GM23338 (cell line): ENCODE results near the gene SIRT3. TPM values are rescaled to one million over a fixed set of nuclear protein-coding genes. Genes with fewer than 3 reads are reported as not detected.
"Not testable (repeated sequence)": the region's sequence is repeated elsewhere in the genome, so short reads cannot be mapped to it uniquely, and the experiment has no call there.

ENCODE experiments used
- ATAC-seq: fragments of 200-7000 bp; cut with Tn5 transposase; 3 replicates; pipeline ENCODE4 v1.9.1; 2020
- DNase-seq: peaks from one replicate; pipeline ENCODE4 v3.0.0-alpha.2; 2015; ENCODE audit warnings: low spot score
- H2AFZ ChIP-seq: fragments of 200-600 bp; sonication (generic); 2 replicates; pipeline ENCODE4 v1.8.0; 2016; ENCODE audit warnings: antibody characterized with exemption, mild to moderate bottlenecking, moderate library complexity
- H3F3A ChIP-seq: fragments of 200-600 bp; sonication (generic); replicated peaks from 2 replicates; pipeline ENCODE4 v1.8.0; 2017; ENCODE audit warnings: antibody characterized with exemption, mixed run types, low read depth
- H3K27ac ChIP-seq: fragments of 200-600 bp; sonication (generic); 2 replicates; pipeline ENCODE4 v1.6.1; 2016; ENCODE audit warnings: low read depth
- H3K27me3 ChIP-seq: fragments of 200-600 bp; sonication (generic); 2 replicates; pipeline ENCODE4 v1.8.0; 2016; ENCODE audit warnings: mild to moderate bottlenecking, mixed run types, moderate library complexity; ENCODE audit not compliant: insufficient read depth
- H3K36me3 ChIP-seq: fragments of 200-600 bp; sonication (generic); 2 replicates; pipeline ENCODE4 v1.8.0; 2016; ENCODE audit warnings: mild to moderate bottlenecking; ENCODE audit not compliant: insufficient read depth
- H3K4me1 ChIP-seq: fragments of 200-600 bp; sonication (generic); 2 replicates; pipeline ENCODE4 v1.8.0; 2016; ENCODE audit warnings: mild to moderate bottlenecking, moderate library complexity; ENCODE audit not compliant: insufficient read depth
- H3K4me2 ChIP-seq: fragments of 200-600 bp; sonication (generic); 2 replicates; pipeline ENCODE4 v1.7.1; 2017; ENCODE audit warnings: mixed run types
- H3K4me3 ChIP-seq: fragments of 200-600 bp; sonication (generic); 2 replicates; pipeline ENCODE4 v1.6.1; 2016; ENCODE audit warnings: mixed run types
- H3K79me2 ChIP-seq: fragments of 200-600 bp; sonication (generic); replicated peaks from 2 replicates; pipeline ENCODE4 v1.8.0; 2017; ENCODE audit warnings: mild to moderate bottlenecking; ENCODE audit not compliant: insufficient read depth
- H3K9me2 ChIP-seq: fragments of 200-600 bp; sonication (generic); 2 replicates; pipeline ENCODE4 v1.8.0; 2017; ENCODE audit not compliant: insufficient read depth
- H4K20me1 ChIP-seq: fragments of 200-600 bp; sonication (generic); replicated peaks from 2 replicates; pipeline ENCODE4 v1.8.0; 2017; ENCODE audit warnings: mild to moderate bottlenecking; ENCODE audit not compliant: insufficient read depth
- H3K27ac Mint-ChIP-seq: 2 replicates; pipeline ENCODE4 v1.8.0; 2020; ENCODE audit warnings: inconsistent platforms, mild to moderate bottlenecking, moderate library complexity, mixed read lengths
- H3K27me3 Mint-ChIP-seq: 3 replicates; pipeline ENCODE4 v1.8.0; 2022; ENCODE audit warnings: low read depth, mild to moderate bottlenecking, moderate library complexity, mixed read lengths, inconsistent platforms; ENCODE audit not compliant: insufficient read depth, poor library complexity
- H3K36me3 Mint-ChIP-seq: 3 replicates; pipeline ENCODE4 v1.8.0; 2021; ENCODE audit warnings: low read depth, mild to moderate bottlenecking, inconsistent platforms, moderate library complexity, mixed read lengths
- H3K4me1 Mint-ChIP-seq: 3 replicates; pipeline ENCODE4 v1.8.0; 2020; ENCODE audit warnings: mild to moderate bottlenecking, inconsistent platforms, mixed read lengths
- H3K4me3 Mint-ChIP-seq: 3 replicates; pipeline ENCODE4 v1.8.0; 2021; ENCODE audit warnings: moderate library complexity, mild to moderate bottlenecking, inconsistent platforms, mixed read lengths
- H3K9me3 Mint-ChIP-seq: 3 replicates; pipeline ENCODE4 v1.8.0; 2020; ENCODE audit warnings: moderate library complexity, mild to moderate bottlenecking, inconsistent platforms, mixed read lengths
- CREB1 ChIP-seq: fragments of 250-450 bp; sonication (Bioruptor Pico); IDR thresholded peaks from 2 replicates; pipeline ENCODE4 v1.5.0; 2020; ENCODE audit warnings: low read depth, mild to moderate bottlenecking, moderate library complexity
- EZH2 ChIP-seq: fragments of 200-600 bp; sonication (generic); IDR thresholded peaks from one replicate; pipeline ENCODE4 v1.8.0; 2017; ENCODE audit warnings: antibody characterized with exemption, mild to moderate bottlenecking, low read depth; ENCODE audit not compliant: unreplicated experiment
- JUNB ChIP-seq: IDR thresholded peaks from one replicate; pipeline ENCODE4 v1.6.1; 2016; ENCODE audit warnings: antibody characterized with exemption; ENCODE audit not compliant: unreplicated experiment
- STAT1 ChIP-seq: IDR thresholded peaks from one replicate; pipeline ENCODE4 v1.6.1; 2016; ENCODE audit warnings: antibody characterized with exemption; ENCODE audit not compliant: unreplicated experiment
- ZNF114 ChIP-seq: fragments of 250-450 bp; sonication (Bioruptor Pico); IDR thresholded peaks from 2 replicates; pipeline ENCODE4 v1.5.0; 2020; ENCODE audit warnings: mild to moderate bottlenecking, moderate library complexity
- polyA plus RNA-seq: library from polyadenylated mRNA; unstranded; fragments of >200 nt; fragmentation: Nextera tagmentation; extraction: Ambion mirVana; gene quantifications from 2 replicates; pipeline ENCODE4 v1.2.1, GENCODE V29; 2016
- total RNA-seq: library from RNA; depleted of rRNA; stranded (reverse); fragments of >200 nt; shearing (Covaris generic); gene quantifications from 2 replicates; pipeline ENCODE4 v1.2.3, GENCODE V29; 2014

SIRT3 gene
- total and polyA plus RNA-seq, 2 experiments from 2014 or later: 7.0 to 11.4 TPM

DNA sequence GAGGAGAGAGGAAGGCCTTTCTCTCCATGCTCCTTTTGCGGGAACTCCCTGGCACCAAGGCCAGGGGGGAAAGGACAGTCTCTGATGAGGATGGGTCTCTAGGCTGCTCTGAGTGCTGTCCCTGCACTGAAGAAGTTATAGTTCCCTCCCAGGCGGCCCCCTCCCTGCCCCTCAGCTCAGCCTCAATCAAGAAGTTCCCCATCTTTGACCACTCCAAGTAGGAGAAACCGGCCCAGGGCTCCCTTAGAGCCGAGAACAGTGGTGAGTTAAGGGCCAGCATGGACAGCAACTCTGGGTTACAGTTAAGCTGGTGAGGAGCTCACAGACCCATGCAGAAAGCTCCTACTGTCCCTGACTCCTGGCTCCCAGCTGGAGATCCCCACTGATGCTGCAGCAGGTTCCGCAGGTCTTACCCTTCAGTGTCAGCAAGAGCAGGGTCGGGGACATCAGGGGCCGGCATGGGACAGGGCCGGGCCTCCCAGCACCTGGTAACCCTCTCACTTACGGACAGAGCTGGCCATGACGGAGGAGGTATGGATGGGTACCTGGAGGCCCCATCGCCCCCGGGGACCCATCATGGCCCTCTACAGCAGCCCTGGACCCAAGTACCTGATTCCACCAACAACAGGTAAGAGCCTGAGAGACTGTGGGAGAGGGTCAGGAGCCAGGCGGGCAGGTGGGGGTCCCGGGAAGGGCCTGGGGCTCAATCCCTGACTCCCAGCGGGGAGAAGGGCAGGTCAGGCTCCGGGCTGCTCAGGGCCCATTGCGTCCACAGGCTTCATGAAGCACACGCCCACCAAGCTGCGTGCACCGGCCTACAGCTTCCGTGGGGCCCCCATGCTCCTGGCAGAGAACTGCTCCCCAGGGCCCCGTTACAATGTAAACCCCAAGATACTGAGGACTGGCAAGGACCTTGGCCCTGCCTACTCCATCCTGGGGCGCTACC lies 39.1 kb downstream of the SIRT3 start:
- no peaks in the 10 kb centered on the region for H3K27me3 ChIP-seq

DNA sequence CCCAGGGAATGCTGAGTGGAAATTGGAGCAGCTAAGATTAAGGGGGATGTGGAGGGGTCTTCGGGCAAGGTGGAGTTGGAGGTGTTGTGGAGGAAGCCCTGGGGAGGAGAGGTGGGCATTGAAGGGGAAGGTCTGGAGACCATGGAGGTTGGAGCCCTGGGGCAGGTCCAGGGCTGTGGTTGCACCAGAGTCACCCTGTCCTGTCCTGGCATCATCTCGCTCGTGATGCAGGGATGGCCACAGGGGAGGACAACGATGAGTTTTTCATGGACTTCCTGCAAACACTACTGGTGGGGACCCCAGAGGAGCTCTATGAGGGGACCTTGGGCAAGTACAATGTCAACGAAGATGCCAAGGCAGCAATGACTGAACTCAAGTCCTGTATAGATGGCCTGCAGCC lies 42.7 kb downstream of the SIRT3 start:
- not testable (repeated sequence) for H3K27me3 ChIP-seq, H3F3A ChIP-seq, H3K4me1 ChIP-seq, ATAC-seq, H3K27ac Mint-ChIP-seq, H2AFZ ChIP-seq, H3K27ac ChIP-seq, H4K20me1 ChIP-seq, H3K4me3 Mint-ChIP-seq, H3K4me1 Mint-ChIP-seq, DNase-seq, H3K79me2 ChIP-seq, H3K4me3 ChIP-seq, H3K36me3 ChIP-seq, H3K27me3 Mint-ChIP-seq, H3K9me2 ChIP-seq, H3K36me3 Mint-ChIP-seq, H3K4me2 ChIP-seq
- H3K9me3 Mint-ChIP-seq: peaks cover 17% of the 10 kb centered on the region

More for the DNA sequence above, 39.1 kb downstream of the SIRT3 start:
- Histone ChIP-seq H3K79me2 (no peaks in the 10 kb centered on the region), H3F3A (no peaks in the 10 kb centered on the region), H4K20me1 (no peaks in the 10 kb centered on the region), H3K9me2 (no peaks in the 10 kb centered on the region), H3K4me2 (no peak overlapping the region), H3K4me3 (no peak overlapping the region), H3K36me3 (no peaks in the 10 kb centered on the region), H3K27ac (no peak overlapping the region), H2AFZ (no peak overlapping the region), H3K4me1 (no peaks in the 10 kb centered on the region)
- Mint-ChIP-seq H3K9me3 (peaks cover 5% of the 10 kb centered on the region), H3K4me1 (no peaks in the 10 kb centered on the region), H3K27ac (no peak overlapping the region), H3K36me3 (no peaks in the 10 kb centered on the region; the same call in 2 of the 3 replicates), H3K27me3 (peaks cover 7% of the 10 kb centered on the region), H3K4me3 (no peak overlapping the region)
- TF ChIP-seq CREB1 (CRISPR knock-in tag): no peak
- TF ChIP-seq JUNB: no peak
- TF ChIP-seq EZH2: no peak
- TF ChIP-seq ZNF114: no peak
- TF ChIP-seq STAT1: no peak
- no peak for ATAC-seq
- no peak for DNase-seq

DNA sequence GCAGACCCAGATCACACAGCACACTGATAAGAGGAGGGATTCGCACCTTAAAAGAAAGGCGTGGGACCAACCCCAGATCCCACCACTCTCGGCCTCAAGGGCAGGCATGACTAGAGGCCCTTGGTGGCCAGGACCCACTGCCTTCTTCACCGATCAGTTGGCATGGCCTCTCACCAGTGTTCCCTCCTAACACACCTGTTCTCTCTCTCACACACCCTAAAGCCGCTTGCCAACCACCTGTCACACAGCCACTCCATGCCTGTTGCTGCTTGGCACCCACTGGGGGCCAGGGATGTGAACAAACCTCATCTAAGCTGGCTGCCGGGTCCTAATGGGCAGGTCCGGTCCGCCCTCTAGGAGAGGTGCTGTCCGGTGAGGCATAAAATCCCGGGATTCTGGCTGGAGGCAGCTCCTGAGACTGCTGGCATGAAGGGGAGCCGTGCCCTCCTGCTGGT lies 43.4 kb downstream of the SIRT3 start, which contains the start of gene SCGB1C1:
SCGB1C1 (plus strand) TSS at position 405 of the 455 bp plus-strand sequence; CDS start at position 427, 22 bp downstream.
- H3K4me2 ChIP-seq, H3K27me3 Mint-ChIP-seq, H2AFZ ChIP-seq, H3K4me3 ChIP-seq, H3K4me1 ChIP-seq, H3K79me2 ChIP-seq, H3K36me3 Mint-ChIP-seq, H3K27ac Mint-ChIP-seq, H3K4me3 Mint-ChIP-seq, H3K27me3 ChIP-seq, H3K27ac ChIP-seq, H3K4me1 Mint-ChIP-seq, H3F3A ChIP-seq, H3K9me2 ChIP-seq, ATAC-seq, H4K20me1 ChIP-seq, DNase-seq, H3K36me3 ChIP-seq: not testable (repeated sequence)
- H3K9me3 Mint-ChIP-seq: peaks cover 17% of the 10 kb centered on the region

DNA sequence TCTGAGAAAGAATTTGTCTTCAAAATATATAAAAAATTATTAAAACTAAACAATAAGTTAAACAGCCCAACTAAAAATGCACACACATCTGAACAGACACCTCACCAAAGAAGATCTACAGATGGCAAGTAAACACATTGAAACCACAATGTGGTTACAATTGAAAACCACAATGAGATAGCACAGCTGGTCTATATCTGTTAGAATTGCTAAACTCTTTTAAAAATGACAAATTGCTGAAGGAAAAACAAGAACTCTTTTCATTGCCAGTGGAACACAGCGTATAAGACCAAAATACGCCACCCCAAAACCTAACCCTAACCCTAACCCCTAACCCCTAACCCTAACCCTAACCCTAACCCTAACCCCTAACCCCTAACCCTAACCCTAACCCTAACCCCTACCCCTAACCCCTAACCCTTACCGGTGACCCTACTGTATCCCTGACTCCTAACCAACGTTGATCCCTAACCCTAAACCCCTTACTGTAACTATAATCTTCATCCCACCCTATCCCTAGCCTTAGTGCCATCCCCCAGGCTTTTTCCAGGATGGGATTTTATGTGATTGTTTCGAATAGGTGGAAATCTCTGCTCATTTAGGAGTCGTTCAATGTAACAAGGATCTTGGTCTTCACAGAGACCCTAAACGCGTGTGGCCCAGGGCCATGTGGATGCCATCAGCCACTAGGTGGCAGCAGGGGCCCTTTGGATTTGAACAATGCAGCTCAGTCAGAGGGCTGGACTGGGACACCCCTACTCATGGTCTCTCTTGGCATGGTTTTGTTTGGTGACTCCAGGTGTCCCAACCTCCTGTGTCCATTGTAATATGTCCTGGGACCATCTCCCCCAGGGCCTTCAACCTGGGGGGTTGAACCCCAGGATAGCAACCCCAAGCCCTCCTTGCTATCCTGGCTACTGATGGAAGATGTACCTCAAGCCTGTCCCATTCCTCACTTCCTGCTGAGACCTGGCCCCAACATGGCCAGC lies 44.4 kb downstream of the SIRT3 start:
- not testable (repeated sequence) for H3K36me3 ChIP-seq, H3K4me1 Mint-ChIP-seq, H3K27ac Mint-ChIP-seq, H3F3A ChIP-seq, DNase-seq, H3K4me3 ChIP-seq, H4K20me1 ChIP-seq, H3K36me3 Mint-ChIP-seq, H3K9me2 ChIP-seq, H3K79me2 ChIP-seq, H3K4me3 Mint-ChIP-seq, H2AFZ ChIP-seq, H3K27me3 ChIP-seq, H3K4me2 ChIP-seq, H3K27me3 Mint-ChIP-seq, H3K4me1 ChIP-seq, H3K27ac ChIP-seq
- H3K9me3 Mint-ChIP-seq: peaks cover 17% of the 10 kb centered on the region
- peak; percentile 61 for ATAC-seq

DNA sequence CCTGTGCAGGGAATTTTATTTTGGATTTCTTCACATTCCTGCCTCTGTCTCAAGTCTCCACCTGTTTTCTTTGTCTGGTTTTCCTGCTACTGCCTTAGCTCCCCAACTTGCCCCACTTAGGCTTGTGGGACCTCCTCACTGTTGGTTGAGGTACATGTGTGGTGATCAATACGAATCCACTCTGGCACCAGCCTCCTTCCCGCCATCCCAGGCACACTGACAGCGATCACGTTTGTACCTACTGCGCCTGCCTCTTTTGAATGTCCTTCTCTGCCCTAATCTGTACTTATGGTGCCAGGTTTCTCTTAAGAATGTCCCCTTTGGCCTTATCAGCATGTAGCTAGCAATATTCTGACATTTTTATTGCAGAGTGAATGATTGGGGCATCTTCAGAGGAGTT lies 45.6 kb downstream of the SIRT3 start:
- not testable (repeated sequence) for H3K27ac ChIP-seq, H3K36me3 Mint-ChIP-seq, H3K36me3 ChIP-seq, ATAC-seq, H3K27me3 Mint-ChIP-seq, H3K4me3 Mint-ChIP-seq, H2AFZ ChIP-seq, H4K20me1 ChIP-seq, H3K4me1 ChIP-seq, H3K4me2 ChIP-seq, H3K79me2 ChIP-seq, H3K27ac Mint-ChIP-seq, DNase-seq, H3K4me3 ChIP-seq, H3K9me2 ChIP-seq, H3K4me1 Mint-ChIP-seq, H3F3A ChIP-seq, H3K27me3 ChIP-seq
- peaks cover 17% of the 10 kb centered on the region for H3K9me3 Mint-ChIP-seq
